Activated CD8-positive, alpha-beta memory T cell treated with anti-CD3 and anti-CD28 coated beads, Interleukin-2, amount 10 ng/mL, durations not matched to agents 7 days and 5 days (primary cell): ENCODE data around the gene RESP18. TPM values are rescaled to one million over a fixed set of nuclear protein-coding genes. Genes with fewer than 3 reads are reported as not detected.

Experiments used
- ATAC-seq: fragments of 150-1000 bp; cut with Tn5 transposase; one replicate; pipeline ENCODE4 v1.10.0; 2021; ENCODE audit warnings: moderate library complexity
- CTCF ChIA-PET: fragments of 350-600 bp; sonication (Branson Sonifier 250); formaldehyde crosslinking; loops from one replicate; lab custom pipeline; 2021; ENCODE audit warnings: antibody characterized with exemption; lab: Charles Lee
- DNase-seq: peaks from one replicate; pipeline ENCODE4 v3.0.0-alpha.2; 2020
- H3K27ac Mint-ChIP-seq: one replicate; pipeline ENCODE4 v1.8.0; 2021; ENCODE audit warnings: mild to moderate bottlenecking, mixed read lengths
- H3K27me3 Mint-ChIP-seq: one replicate; pipeline ENCODE4 v1.8.0; 2021; ENCODE audit warnings: mixed read lengths
- H3K36me3 Mint-ChIP-seq: one replicate; pipeline ENCODE4 v1.8.0; 2021; ENCODE audit warnings: mild to moderate bottlenecking, mixed read lengths
- H3K4me1 Mint-ChIP-seq: one replicate; pipeline ENCODE4 v1.8.0; 2021; ENCODE audit warnings: mixed read lengths
- H3K4me3 Mint-ChIP-seq: one replicate; pipeline ENCODE4 v1.8.0; 2021; ENCODE audit warnings: mild to moderate bottlenecking, moderate library complexity, mixed read lengths
- H3K9me3 Mint-ChIP-seq: one replicate; pipeline ENCODE4 v1.8.0; 2022; ENCODE audit warnings: low read depth, mixed read lengths
- total RNA-seq, 2 experiments: library from RNA; stranded (reverse); gene quantifications; one replicate each; pipeline ENCODE4 v1.2.3, GENCODE V29; 2021

The RESP18 gene
- total RNA-seq, 2 experiments from 2014 or later = not detected

DNA sequence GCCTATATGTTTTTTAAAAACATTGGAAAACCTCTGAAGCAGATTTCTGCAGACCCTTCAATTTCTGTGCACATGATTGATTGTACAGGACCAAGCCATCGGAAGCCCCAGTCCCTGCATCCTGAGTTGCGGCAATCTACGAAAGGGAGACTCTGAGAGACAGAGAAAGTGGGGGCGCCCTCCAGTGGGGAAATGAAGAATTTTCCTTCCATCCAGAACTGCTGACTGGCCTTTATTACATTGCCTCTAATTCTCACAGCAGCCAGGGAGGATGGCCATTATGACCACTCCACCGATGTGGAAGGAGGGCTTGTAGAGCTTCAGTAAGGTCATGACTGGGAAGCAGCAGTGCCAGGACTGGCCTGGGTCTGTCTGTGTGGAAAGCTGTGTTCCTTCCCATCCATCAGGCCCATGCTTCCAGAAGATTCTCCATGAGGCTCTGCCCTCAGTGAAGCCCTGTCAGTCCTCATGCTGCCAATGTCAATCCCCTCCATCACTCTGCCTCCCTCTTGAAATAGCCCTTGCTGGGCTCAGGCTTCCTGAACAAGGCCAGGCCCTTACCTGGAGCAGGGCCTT, 20.0 kb upstream of the RESP18 start:
- Mint-ChIP-seq H3K27ac (no peak overlapping the region), H3K9me3 (no peaks in the 10 kb centered on the region), H3K36me3 (no peaks in the 10 kb centered on the region), H3K4me1 (no peaks in the 10 kb centered on the region), H3K27me3 (peaks cover 70% of the 10 kb centered on the region), H3K4me3 (no peak overlapping the region)
- DNase-seq = peak; percentile 77
- CTCF ChIA-PET = interaction anchor here (0.9 to 1.8 kb wide), 4 partner anchors 9 to 193 kb away, joined by 3 to 5 read pairs (median 3); no protein-coding TSS in a partner anchor
- peak; percentile 78 for ATAC-seq

DNA sequence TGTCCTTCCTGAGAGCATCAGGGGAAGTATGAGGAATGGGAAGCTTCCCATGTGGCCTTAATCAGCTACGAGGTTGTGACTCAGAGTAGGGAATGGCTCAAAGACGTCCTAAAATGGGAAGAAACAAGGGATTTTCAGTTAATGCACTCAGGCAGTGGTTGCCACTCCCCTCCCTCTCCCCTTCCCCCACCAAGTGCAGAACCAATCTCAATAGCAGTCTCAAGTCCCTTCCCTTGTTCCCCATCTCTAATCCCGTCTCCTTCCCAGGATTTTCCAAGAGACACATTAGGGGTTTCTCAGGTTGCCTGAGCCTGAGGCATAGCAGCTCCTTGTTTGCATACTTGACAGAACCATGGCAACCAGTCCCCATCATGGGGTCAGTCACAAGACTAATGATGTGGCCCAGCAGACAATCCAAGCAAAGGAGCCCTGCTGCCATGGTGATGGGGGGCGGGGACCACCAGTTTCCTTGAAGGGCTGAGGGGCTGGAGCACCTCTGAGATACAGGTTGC, 18.2 kb upstream of the RESP18 start:
- H3K27ac Mint-ChIP-seq = no peak overlapping the region
- ATAC-seq = no peak
- no peaks in the 10 kb centered on the region for H3K4me1 Mint-ChIP-seq
- no peak for DNase-seq
- H3K4me3 Mint-ChIP-seq = no peak overlapping the region
- peaks cover 60% of the 10 kb centered on the region for H3K27me3 Mint-ChIP-seq
- CTCF ChIA-PET = interaction anchor here (0.5 to 1.4 kb wide), 4 partner anchors 30 to 321 kb away, joined by 3 to 4 read pairs (median 4); no protein-coding TSS in a partner anchor
- no peaks in the 10 kb centered on the region for H3K36me3 Mint-ChIP-seq
- H3K9me3 Mint-ChIP-seq = no peaks in the 10 kb centered on the region

DNA sequence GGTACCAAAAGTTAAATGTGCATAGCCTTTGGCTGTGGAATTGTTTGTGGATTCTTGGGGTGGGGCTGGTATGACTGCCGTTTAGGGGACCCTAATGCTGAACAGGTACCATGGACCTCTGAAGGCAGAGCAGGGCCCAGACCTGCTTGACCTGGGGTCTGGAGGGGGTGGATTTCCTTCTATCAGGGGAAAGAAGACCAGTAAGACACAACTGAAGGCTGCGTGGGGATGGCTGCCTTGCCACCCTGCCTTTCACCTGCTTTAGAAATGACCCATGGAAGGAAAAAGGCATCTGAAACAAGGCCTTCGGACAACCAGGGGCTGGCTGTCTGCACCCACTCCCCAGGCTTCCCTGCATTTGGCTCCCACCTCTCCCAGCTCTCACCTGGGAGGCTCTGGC, 17.7 kb upstream of the RESP18 start:
- Mint-ChIP-seq H3K9me3 (no peaks in the 10 kb centered on the region), H3K27me3 (peaks cover 60% of the 10 kb centered on the region), H3K36me3 (no peaks in the 10 kb centered on the region), H3K4me3 (no peak overlapping the region), H3K4me1 (no peaks in the 10 kb centered on the region), H3K27ac (no peak overlapping the region)
- DNase-seq (no peak), ATAC-seq (no peak)
- CTCF ChIA-PET = interaction anchor here (1.2 to 1.9 kb wide), 3 partner anchors 34 to 320 kb away, joined by 3 to 5 read pairs (median 4); no protein-coding TSS in a partner anchor

DNA sequence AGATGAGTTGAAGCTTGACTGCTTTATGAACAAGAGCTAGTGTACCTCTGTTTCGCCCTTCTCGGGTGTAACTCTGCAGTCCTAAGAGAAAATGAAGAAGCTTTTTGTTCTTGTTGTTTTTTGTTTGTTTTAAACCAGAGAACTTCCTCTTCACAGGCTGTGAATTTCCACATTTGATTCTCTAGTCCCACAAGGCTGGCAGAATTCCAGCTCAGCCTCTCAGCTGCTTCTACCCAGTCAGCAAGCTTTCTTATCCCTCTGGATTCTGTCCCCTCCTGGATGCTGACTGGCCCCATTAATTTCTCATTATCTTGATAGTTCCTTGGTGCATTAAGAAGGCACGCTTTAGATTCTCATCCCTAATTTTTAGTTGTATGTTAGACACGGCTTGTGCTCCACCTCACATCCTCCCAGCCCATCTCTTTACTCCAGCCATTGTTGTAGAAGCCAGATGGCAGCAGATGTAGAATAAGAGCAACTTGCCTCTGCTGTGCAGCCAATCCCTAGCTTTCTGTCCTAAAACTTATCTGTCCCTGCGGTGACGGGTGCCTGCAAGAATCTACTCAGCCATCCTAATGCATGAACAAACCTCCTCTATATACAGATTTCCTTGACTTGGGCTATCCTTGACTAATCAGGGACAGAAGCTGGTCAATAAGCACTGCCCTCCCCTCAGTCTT, 12.3 kb upstream of the RESP18 start:
- CTCF ChIA-PET = interaction anchor here (0.5 to 2.5 kb wide), 3 partner anchors 50 to 369 kb away, joined by 3 to 7 read pairs (median 3); no protein-coding TSS in a partner anchor
- H3K27ac Mint-ChIP-seq = no peak overlapping the region
- no peaks in the 10 kb centered on the region for H3K4me1 Mint-ChIP-seq
- DNase-seq (no peak), ATAC-seq (no peak)
- H3K4me3 Mint-ChIP-seq = no peak overlapping the region
- H3K36me3 Mint-ChIP-seq = no peaks in the 10 kb centered on the region
- H3K9me3 Mint-ChIP-seq = no peaks in the 10 kb centered on the region
- H3K27me3 Mint-ChIP-seq = peaks cover 50% of the 10 kb centered on the region

DNA sequence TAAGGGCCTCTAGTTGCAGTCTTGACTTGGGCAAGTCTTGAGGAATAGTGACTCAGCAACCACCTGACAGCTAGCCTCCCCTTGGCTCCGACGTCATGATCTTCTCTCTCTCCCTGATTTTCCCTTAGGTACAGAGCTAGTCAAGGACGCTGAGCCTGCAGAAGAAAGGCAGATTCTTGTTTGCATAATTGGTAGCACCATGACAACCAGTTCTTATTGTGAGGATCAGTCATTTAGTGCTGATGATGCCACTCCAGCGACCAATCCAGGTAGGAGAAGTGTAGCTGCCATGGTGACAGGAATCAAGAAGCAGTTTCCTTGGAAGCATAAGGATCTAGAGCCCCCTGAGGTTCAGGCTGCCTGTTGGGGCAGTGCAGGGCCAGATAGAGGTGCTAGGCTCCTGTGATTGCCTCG, 2.8 kb upstream of the RESP18 start:
- Mint-ChIP-seq H3K36me3 (no peaks in the 10 kb centered on the region), H3K4me3 (no peak overlapping the region), H3K27ac (no peak overlapping the region), H3K27me3 (peaks cover 77% of the 10 kb centered on the region), H3K9me3 (peaks cover 2% of the 10 kb centered on the region), H3K4me1 (no peaks in the 10 kb centered on the region)
- CTCF ChIA-PET = interaction anchor here (1.0 to 2.1 kb wide), 3 partner anchors 29 to 56 kb away, joined by 3 to 8 read pairs (median 3); partner anchors contain the start of gene DNAJB2
- ATAC-seq (no peak), DNase-seq (no peak)

DNA sequence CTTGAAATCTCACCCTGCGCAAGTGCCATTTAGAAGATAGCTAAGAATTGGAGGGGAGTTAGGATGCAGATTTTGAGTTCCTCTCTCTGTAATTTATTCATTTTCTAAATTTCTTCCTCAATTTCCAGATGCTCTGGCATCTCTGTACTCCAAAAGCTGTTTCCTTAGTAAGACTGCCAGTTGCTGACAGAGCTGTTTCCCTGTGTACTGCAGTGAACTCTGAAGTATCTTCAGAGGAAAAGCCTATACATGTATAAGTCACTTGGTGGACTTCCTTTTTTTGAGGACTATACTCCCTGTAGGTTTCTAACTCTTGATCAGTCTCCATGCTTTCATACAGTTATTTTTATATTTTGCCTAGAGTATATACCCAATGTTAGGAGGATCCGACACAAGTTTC, 1.5 kb upstream of the RESP18 start:
- DNase-seq (no peak), ATAC-seq (no peak)
- no peaks in the 10 kb centered on the region for H3K4me1 Mint-ChIP-seq
- CTCF ChIA-PET = no interaction called here
- H3K36me3 Mint-ChIP-seq = no peaks in the 10 kb centered on the region
- no peak overlapping the region for H3K27ac Mint-ChIP-seq
- H3K9me3 Mint-ChIP-seq = peaks cover 2% of the 10 kb centered on the region
- peaks cover 76% of the 10 kb centered on the region for H3K27me3 Mint-ChIP-seq
- H3K4me3 Mint-ChIP-seq = no peak overlapping the region

DNA sequence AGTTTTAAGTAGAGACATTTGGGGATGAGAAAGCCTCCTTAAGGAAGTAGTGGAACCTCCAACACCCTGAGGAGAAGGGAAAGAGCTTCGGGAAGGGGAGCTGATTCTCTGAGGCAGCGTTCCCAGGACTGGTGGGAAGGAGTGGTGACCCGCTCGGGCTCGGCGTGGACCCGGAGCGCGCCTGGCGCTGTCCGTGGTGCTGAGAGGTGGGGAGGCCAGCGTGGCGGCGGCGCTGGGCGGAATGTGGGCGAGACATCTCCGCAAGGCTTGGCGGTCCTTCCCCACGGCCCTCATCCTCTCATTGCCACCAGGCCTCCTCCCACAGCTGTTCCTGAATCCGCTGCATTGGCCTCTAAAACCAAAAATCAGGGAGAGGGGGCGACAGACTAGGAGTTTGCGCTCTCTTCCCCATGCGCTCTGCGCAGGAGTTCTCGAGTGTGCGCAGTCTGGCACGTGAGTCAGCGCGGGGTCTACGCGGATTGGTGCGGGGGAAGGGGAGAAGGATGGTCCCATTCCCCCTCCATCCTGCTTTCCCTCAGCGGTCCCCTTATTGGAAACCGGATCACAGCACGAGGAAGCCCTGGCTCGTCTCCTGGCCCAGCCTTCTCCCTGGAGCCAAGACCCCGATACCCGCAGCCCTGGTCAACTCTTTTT, 857 bp downstream of the RESP18 start:
- Mint-ChIP-seq H3K4me3 (no peak overlapping the region), H3K27me3 (peaks cover 73% of the 10 kb centered on the region), H3K9me3 (peaks cover 2% of the 10 kb centered on the region), H3K27ac (no peak overlapping the region), H3K4me1 (no peaks in the 10 kb centered on the region), H3K36me3 (no peaks in the 10 kb centered on the region)
- no peak for DNase-seq
- CTCF ChIA-PET = no interaction called here
- ATAC-seq = peak; percentile 42

DNA sequence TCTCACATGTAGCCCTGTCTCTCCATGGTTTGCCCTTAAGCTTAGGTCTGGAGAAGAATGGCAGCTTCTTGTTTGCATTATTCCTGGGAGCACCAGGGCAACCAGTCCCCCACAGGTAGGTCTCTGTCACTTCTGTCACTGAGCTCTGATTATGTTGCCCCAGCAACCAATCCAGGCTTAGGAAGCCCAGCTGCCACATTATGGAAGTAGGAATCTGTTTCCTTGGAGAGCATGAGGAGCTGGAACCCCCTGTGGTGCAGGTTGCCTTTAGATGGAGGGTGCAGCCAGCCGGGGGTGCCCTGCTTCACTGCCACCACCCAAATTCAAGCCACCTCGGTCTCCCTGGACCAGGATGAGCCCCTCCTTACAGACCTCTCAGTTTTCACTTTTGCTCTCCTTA, 4.8 kb downstream of the RESP18 start:
- CTCF ChIA-PET = no interaction called here
- Mint-ChIP-seq H3K4me1 (no peaks in the 10 kb centered on the region), H3K4me3 (no peak overlapping the region), H3K27me3 (peaks cover 68% of the 10 kb centered on the region), H3K9me3 (peaks cover 2% of the 10 kb centered on the region), H3K27ac (no peak overlapping the region), H3K36me3 (no peaks in the 10 kb centered on the region)
- no peak for DNase-seq
- ATAC-seq = no peak

DNA sequence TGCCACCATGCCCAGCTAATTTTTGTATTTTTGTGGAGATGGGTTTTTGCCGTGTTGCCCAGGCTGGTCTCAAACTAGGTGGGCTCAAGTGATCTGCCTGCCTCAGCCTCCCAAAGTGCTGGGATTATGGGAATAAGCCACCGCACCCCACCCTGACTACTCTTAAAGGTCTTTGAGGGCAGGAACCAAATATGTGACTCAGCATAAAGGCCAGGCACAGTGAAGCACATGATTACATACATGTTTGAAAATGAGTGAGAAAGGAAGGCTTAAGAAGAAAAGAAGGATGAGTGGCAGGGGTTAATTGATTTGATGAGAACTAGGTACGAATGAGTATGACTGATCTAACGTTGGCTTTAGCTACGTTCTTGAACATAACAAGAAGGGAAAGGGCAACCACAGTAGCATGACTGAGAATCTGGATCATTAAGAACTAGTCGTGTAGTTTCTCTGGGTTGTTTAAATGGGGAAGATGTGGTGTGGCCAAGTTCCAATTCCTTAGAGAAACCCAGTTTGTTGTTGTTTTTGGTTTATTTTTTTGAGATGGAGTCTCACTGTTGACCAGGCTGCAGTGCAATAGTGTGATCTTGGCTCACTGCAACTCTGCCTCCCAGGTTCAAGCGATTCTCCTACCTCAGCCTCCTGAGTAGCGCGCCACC, 6.8 kb downstream of the RESP18 start:
- H3K27ac Mint-ChIP-seq = no peak overlapping the region
- peaks cover 63% of the 10 kb centered on the region for H3K27me3 Mint-ChIP-seq
- no peak overlapping the region for H3K4me3 Mint-ChIP-seq
- CTCF ChIA-PET = interaction anchor here (1.1 kb wide), 1 partner anchor 10 kb away, joined by 3 read pairs; no protein-coding TSS in a partner anchor
- peaks cover 2% of the 10 kb centered on the region for H3K4me1 Mint-ChIP-seq
- H3K36me3 Mint-ChIP-seq = no peaks in the 10 kb centered on the region
- ATAC-seq (no peak), DNase-seq (no peak)
- H3K9me3 Mint-ChIP-seq = no peaks in the 10 kb centered on the region

DNA sequence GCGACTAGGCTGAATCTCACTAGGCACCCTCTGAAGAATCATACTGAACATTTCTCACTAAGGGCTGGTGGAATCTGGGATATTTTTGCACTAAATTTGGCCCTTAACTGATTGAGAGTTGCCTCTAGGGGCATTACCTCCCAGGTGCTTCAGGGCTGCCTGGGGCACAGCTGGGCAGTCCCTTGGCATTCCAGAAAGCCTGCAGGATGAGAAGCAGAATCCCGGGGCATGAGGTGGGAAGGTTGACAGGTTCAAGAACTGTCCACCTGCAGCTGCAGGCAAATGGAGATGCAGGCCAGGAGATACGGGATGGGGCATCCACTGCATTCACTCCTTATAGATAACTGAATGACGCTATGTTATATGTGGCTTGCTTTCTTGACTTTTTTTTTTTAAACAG, 7.4 kb downstream of the RESP18 start:
- no peaks in the 10 kb centered on the region for H3K9me3 Mint-ChIP-seq
- ATAC-seq (no peak), DNase-seq (no peak)
- peaks cover 56% of the 10 kb centered on the region for H3K27me3 Mint-ChIP-seq
- no peak overlapping the region for H3K27ac Mint-ChIP-seq
- CTCF ChIA-PET = no interaction called here
- peaks cover 3% of the 10 kb centered on the region for H3K4me1 Mint-ChIP-seq
- no peak overlapping the region for H3K4me3 Mint-ChIP-seq
- no peaks in the 10 kb centered on the region for H3K36me3 Mint-ChIP-seq

DNA sequence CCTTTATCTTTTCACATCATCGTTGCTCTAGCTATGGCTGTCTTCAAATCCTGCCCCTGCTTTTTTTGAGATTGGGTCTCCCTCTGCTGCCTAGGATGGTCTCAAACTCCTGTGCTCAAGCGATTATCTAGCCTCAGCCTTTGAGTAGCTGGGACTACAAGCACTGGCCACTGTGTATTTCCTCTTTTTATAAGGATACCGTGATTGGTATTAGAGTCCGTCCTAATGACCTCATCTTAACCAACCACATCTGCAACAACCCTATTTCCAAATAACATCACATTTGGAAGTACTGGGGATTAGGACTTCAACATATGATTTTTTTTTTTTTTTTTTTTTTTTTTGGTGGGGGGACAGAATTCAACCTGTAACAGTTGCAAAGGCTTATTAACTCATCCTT, 9.1 kb downstream of the RESP18 start:
- DNase-seq (no peak), ATAC-seq (no peak)
- peaks cover 45% of the 10 kb centered on the region for H3K27me3 Mint-ChIP-seq
- no peak overlapping the region for H3K27ac Mint-ChIP-seq
- CTCF ChIA-PET = no interaction called here
- H3K36me3 Mint-ChIP-seq = no peaks in the 10 kb centered on the region
- no peak overlapping the region for H3K4me3 Mint-ChIP-seq
- H3K9me3 Mint-ChIP-seq = no peaks in the 10 kb centered on the region
- H3K4me1 Mint-ChIP-seq = peaks cover 3% of the 10 kb centered on the region

DNA sequence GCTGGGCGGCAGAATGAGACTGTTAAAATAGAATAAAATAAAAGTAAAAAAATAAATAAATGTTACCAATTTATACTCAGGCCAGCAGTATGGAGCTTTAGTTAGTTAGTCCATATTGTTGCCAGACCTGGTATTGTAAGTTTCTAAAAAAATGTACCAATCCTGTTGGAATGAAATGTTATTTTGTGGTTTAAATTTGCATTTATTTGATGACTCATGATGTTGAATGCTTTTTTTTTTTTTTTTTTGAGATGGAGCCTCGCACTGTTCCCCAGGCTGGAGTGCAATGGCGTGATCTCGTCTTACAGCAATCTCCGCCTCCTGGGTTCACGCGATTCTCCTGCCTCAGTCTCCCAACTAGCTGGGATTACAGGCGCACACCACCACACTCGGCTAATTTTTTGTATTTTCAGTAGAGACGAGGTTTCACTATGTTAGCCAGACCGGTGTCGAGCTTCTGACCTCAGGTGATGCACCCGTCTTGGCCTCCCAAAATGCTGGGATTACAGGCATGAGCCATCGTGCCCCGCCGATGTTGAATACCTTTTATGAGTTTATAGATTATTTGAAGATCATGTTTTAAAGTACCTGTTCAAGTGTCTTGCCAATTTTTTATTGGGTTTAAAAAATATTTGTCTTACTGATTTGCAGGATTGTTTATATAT, 17.6 kb downstream of the RESP18 start:
- H3K27me3 Mint-ChIP-seq = peaks cover 14% of the 10 kb centered on the region
- no peaks in the 10 kb centered on the region for H3K4me1 Mint-ChIP-seq
- ATAC-seq (no peak), DNase-seq (no peak)
- no peak overlapping the region for H3K27ac Mint-ChIP-seq
- no peaks in the 10 kb centered on the region for H3K36me3 Mint-ChIP-seq
- no peaks in the 10 kb centered on the region for H3K9me3 Mint-ChIP-seq
- H3K4me3 Mint-ChIP-seq = no peak overlapping the region
- CTCF ChIA-PET = interaction anchor here (1.0 to 1.3 kb wide), 2 partner anchors 20 to 195 kb away, joined by 3 to 4 read pairs; no protein-coding TSS in a partner anchor
